ENCODE results near the gene RPGRIP1L. TPM values are rescaled to one million over a fixed set of nuclear protein-coding genes. Genes with fewer than 3 reads are reported as not detected.

RPGRIP1L gene
- total and polyA plus RNA-seq, 4 experiments from 2014 or later: 1.3 to 4.3 (median 3.9) TPM

DNA sequence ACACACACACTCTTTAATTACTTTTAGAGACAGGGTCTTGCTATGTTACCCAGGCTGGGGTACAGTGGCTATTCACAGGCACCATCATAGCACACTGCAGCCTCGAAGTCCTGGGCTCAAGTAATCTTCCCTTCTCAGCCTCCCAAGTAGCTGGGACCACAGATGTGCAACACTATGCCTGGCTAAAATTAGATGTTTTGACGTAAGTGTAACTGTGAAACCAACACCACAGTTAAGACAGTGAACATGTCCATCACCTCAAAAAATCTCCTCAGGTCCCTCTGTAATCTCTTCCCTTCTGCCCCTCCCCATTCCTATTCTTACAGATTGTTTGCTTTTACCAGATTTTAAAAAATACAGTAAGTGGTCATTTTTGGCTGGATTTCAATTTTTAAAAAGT, 66.7 kb downstream of the RPGRIP1L start:
- intact Hi-C loops (cut with micrococcal nuclease): no loop called here
- no peak overlapping the region for H3K27ac ChIP-seq (ENCODE audit: low read depth, low read length)
- no peaks in the 10 kb centered on the region for H3K36me3 ChIP-seq (ENCODE audit: insufficient read depth, low read length)
- no peak overlapping the region for H3K4me3 ChIP-seq (ENCODE audit: low read length in 2 of 2)
- ChIA-PET CTCF (ENCODE audit: partially characterized antibody) (interaction anchor here (0.7 kb wide), 1 partner anchor 17 kb away, joined by 3 read pairs; no protein-coding TSS in a partner anchor), POLR2A (ENCODE audit: partially characterized antibody) (no interaction called here)
- Mint-ChIP-seq H3K9me3 (no peaks in the 10 kb centered on the region), H3K27me3 (no peaks in the 10 kb centered on the region), H3K4me3 (no peak overlapping the region), H3K27ac (no peak overlapping the region), H3K4me1 (no peaks in the 10 kb centered on the region), H3K36me3 (peaks cover 17 to 23% of the 10 kb centered on the region in 2 donors)
- DNase-seq: no peak
- no peaks in the 10 kb centered on the region for H3K27me3 ChIP-seq (ENCODE audit: insufficient read depth, low read length)
- no peaks in the 10 kb centered on the region for H3K4me1 ChIP-seq (ENCODE audit: insufficient read depth, low read length)
- no peaks in the 10 kb centered on the region for H3K9me3 ChIP-seq (ENCODE audit: control insufficient read depth in 1 of 2, low read length in 2 of 2)

- ChIA-PET POLR2A (ENCODE audit: partially characterized antibody) (no interaction called here), CTCF (ENCODE audit: partially characterized antibody) (no interaction called here)
- Histone ChIP-seq H3K4me1 (ENCODE audit: insufficient read depth, low read length) (no peaks in the 10 kb centered on the region), H3K27me3 (ENCODE audit: insufficient read depth, low read length) (no peaks in the 10 kb centered on the region), H3K4me3 (ENCODE audit: low read length in 2 of 2) (no peak overlapping the region), H3K27ac (ENCODE audit: low read depth, low read length) (no peak overlapping the region), H3K9me3 (ENCODE audit: control insufficient read depth in 1 of 2, low read length in 2 of 2) (no peaks in the 10 kb centered on the region), H3K36me3 (ENCODE audit: insufficient read depth, low read length) (no peaks in the 10 kb centered on the region)
- Mint-ChIP-seq H3K27ac (no peak overlapping the region), H3K4me3 (no peak overlapping the region), H3K4me1 (no peaks in the 10 kb centered on the region), H3K27me3 (no peaks in the 10 kb centered on the region), H3K9me3 (peaks cover 0 to 2% (median 0%) of the 10 kb centered on the region in 8 donors), H3K36me3 (peaks cover 9 to 10% of the 10 kb centered on the region in 2 donors)
- intact Hi-C loops (cut with micrococcal nuclease): no loop called here
- no peak for DNase-seq
Observed at GRCh38 chr16:53632526-53632925, 71.1 kb downstream of the RPGRIP1L start.

GRCh38 chr16:53631236-53632025, 72.2 kb downstream of the RPGRIP1L start:
- Histone ChIP-seq H3K36me3 (ENCODE audit: insufficient read depth, low read length) (no peaks in the 10 kb centered on the region), H3K27ac (ENCODE audit: low read depth, low read length) (no peak overlapping the region), H3K4me3 (ENCODE audit: low read length in 2 of 2) (no peak overlapping the region), H3K9me3 (ENCODE audit: control insufficient read depth in 1 of 2, low read length in 2 of 2) (no peaks in the 10 kb centered on the region), H3K4me1 (ENCODE audit: insufficient read depth, low read length) (no peaks in the 10 kb centered on the region), H3K27me3 (ENCODE audit: insufficient read depth, low read length) (no peaks in the 10 kb centered on the region)
- H3K4me3 Mint-ChIP-seq: no peak overlapping the region
- peaks cover 0 to 2% (median 0%) of the 10 kb centered on the region in 8 donors for H3K9me3 Mint-ChIP-seq
- intact Hi-C loops (cut with micrococcal nuclease): no loop called here
- no peak for DNase-seq
- no peak overlapping the region for H3K27ac Mint-ChIP-seq
- no peaks in the 10 kb centered on the region for H3K4me1 Mint-ChIP-seq
- ChIA-PET CTCF (ENCODE audit: partially characterized antibody) (no interaction called here), POLR2A (ENCODE audit: partially characterized antibody) (no interaction called here)
- no peaks in the 10 kb centered on the region for H3K27me3 Mint-ChIP-seq
- H3K36me3 Mint-ChIP-seq: peaks cover 6% of the 10 kb centered on the region in 2 donors

DNA sequence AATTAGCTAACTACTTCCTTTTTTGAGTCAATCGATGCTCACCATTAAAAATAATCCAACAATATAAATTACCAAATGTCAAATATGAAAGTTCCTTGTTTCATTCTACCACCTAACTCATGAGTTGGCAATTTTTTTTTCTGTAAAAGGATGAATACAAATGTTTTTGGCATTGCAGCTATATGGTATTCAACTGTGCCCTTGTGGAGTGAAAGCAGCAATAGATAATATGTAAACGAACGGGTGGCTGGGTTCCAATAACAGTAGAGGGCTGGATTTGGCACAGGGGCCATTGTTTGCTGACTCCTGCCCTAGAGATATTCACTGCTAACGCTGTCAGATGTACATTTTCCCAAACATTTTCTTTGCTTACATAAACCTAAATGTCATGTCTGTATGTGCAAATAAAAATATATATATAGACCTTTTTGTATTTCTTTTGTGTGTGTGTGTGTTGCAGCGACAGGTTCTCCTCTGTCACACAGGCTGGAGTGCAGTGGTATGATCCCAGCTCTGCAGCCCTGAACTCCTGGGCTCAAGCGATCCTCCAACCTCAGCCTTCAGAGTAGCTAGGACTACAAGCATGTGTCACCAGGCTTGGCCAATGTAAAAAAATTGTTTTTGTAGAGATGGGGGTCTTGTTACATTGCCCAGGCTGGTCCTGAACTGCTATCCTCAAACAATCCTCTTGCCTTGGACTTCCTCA, 73.9 kb downstream of the RPGRIP1L start:
- H3K36me3 Mint-ChIP-seq: peaks cover 3 to 6% of the 10 kb centered on the region in 2 donors
- H3K4me3 Mint-ChIP-seq: no peak overlapping the region
- H3K4me1 Mint-ChIP-seq: no peaks in the 10 kb centered on the region
- Histone ChIP-seq H3K9me3 (ENCODE audit: control insufficient read depth in 1 of 2, low read length in 2 of 2) (no peaks in the 10 kb centered on the region), H3K36me3 (ENCODE audit: insufficient read depth, low read length) (no peaks in the 10 kb centered on the region), H3K27me3 (ENCODE audit: insufficient read depth, low read length) (no peaks in the 10 kb centered on the region), H3K27ac (ENCODE audit: low read depth, low read length) (no peak overlapping the region), H3K4me3 (ENCODE audit: low read length in 2 of 2) (no peak overlapping the region), H3K4me1 (ENCODE audit: insufficient read depth, low read length) (no peaks in the 10 kb centered on the region)
- no peak overlapping the region for H3K27ac Mint-ChIP-seq
- ChIA-PET CTCF (ENCODE audit: partially characterized antibody) (no interaction called here), POLR2A (ENCODE audit: partially characterized antibody) (no interaction called here)
- no peaks in the 10 kb centered on the region for H3K27me3 Mint-ChIP-seq
- intact Hi-C loops (cut with micrococcal nuclease): no loop called here
- H3K9me3 Mint-ChIP-seq: peaks cover 0 to 2% (median 0%) of the 10 kb centered on the region in 8 donors
- DNase-seq: no peak

GRCh38 chr16:53629151-53629550, 74.5 kb downstream of the RPGRIP1L start:
- no peaks in the 10 kb centered on the region for H3K4me1 Mint-ChIP-seq
- Histone ChIP-seq H3K4me3 (ENCODE audit: low read length in 2 of 2) (no peak overlapping the region), H3K9me3 (ENCODE audit: control insufficient read depth in 1 of 2, low read length in 2 of 2) (no peaks in the 10 kb centered on the region), H3K27me3 (ENCODE audit: insufficient read depth, low read length) (no peaks in the 10 kb centered on the region), H3K4me1 (ENCODE audit: insufficient read depth, low read length) (no peaks in the 10 kb centered on the region), H3K27ac (ENCODE audit: low read depth, low read length) (no peak overlapping the region), H3K36me3 (ENCODE audit: insufficient read depth, low read length) (no peaks in the 10 kb centered on the region)
- no peak for DNase-seq
- no peak overlapping the region for H3K4me3 Mint-ChIP-seq
- intact Hi-C loops (cut with micrococcal nuclease): no loop called here
- H3K36me3 Mint-ChIP-seq: peaks cover 0 to under 1% of the 10 kb centered on the region in 2 donors
- no peak overlapping the region for H3K27ac Mint-ChIP-seq
- CTCF ChIA-PET (ENCODE audit: partially characterized antibody): no interaction called here
- POLR2A ChIA-PET (ENCODE audit: partially characterized antibody): no interaction called here
- H3K9me3 Mint-ChIP-seq: peaks cover 0 to 2% (median 0%) of the 10 kb centered on the region in 8 donors
- H3K27me3 Mint-ChIP-seq: no peaks in the 10 kb centered on the region

DNA sequence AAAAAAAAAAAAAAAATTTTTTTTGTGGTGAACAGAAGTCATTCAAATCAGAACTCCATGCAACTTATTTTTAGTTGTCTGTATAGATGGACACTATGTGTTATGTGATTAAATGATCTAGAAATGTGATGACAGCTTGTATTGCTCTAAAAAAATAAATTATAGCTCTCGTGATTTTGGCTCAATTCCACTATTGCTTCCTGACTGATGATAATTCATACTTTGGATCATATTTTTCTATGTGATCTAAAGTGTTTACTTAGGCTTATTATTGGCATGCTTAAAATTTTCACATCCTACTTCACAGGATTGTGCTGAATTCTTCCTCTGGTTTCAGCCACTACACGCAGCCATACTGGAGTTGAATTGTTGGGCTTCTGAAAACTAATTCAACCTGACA, 76.8 kb downstream of the RPGRIP1L start:
- no peaks in the 10 kb centered on the region for H3K4me1 ChIP-seq (ENCODE audit: insufficient read depth, low read length)
- CTCF ChIA-PET (ENCODE audit: partially characterized antibody): no interaction called here
- peaks cover 0 to 4% of the 10 kb centered on the region in 2 donors for H3K36me3 Mint-ChIP-seq

DNA sequence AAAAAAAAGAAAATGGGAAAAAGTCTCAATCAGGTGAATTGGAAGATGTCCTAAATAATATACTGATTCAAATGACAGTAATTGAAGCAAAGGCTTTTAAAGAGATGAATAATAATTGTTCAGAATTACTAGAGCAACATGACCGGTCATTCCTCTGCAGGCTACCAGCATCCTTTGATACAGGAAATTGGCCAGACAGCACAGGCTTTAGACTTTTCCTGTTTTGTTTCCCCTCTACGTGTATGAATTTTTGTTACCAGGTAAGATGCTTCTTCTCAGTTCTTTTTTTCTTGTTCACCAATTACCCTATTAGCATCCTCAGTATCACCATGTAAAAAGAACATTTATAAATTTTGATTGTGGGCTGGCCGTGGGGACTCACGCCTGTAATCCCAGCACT, 77.5 kb downstream of the RPGRIP1L start:
- CTCF ChIA-PET (ENCODE audit: partially characterized antibody): no interaction called here
- Mint-ChIP-seq H3K4me3 (no peak overlapping the region), H3K27me3 (no peaks in the 10 kb centered on the region), H3K4me1 (no peaks in the 10 kb centered on the region), H3K9me3 (peaks cover 0 to 2% (median 0%) of the 10 kb centered on the region in 8 donors), H3K36me3 (peaks cover 0 to 4% of the 10 kb centered on the region in 2 donors), H3K27ac (no peak overlapping the region)
- no peaks in the 10 kb centered on the region for H3K36me3 ChIP-seq (ENCODE audit: insufficient read depth, low read length)
- no peak overlapping the region for H3K27ac ChIP-seq (ENCODE audit: low read depth, low read length)
- H3K4me3 ChIP-seq (ENCODE audit: low read length in 2 of 2): no peak overlapping the region
- no peaks in the 10 kb centered on the region for H3K4me1 ChIP-seq (ENCODE audit: insufficient read depth, low read length)
- no peak for DNase-seq
- intact Hi-C loops (cut with micrococcal nuclease): no loop called here
- no peaks in the 10 kb centered on the region for H3K9me3 ChIP-seq (ENCODE audit: control insufficient read depth in 1 of 2, low read length in 2 of 2)
- POLR2A ChIA-PET (ENCODE audit: partially characterized antibody): no interaction called here
- H3K27me3 ChIP-seq (ENCODE audit: insufficient read depth, low read length): no peaks in the 10 kb centered on the region

More for the DNA sequence above, 76.8 kb downstream of the RPGRIP1L start:
- Histone ChIP-seq H3K9me3 (ENCODE audit: control insufficient read depth in 1 of 2, low read length in 2 of 2) (no peaks in the 10 kb centered on the region), H3K36me3 (ENCODE audit: insufficient read depth, low read length) (no peaks in the 10 kb centered on the region), H3K4me3 (ENCODE audit: low read length in 2 of 2) (no peak overlapping the region), H3K27me3 (ENCODE audit: insufficient read depth, low read length) (no peaks in the 10 kb centered on the region), H3K27ac (ENCODE audit: low read depth, low read length) (no peak overlapping the region)
- Mint-ChIP-seq H3K4me3 (no peak overlapping the region), H3K27me3 (no peaks in the 10 kb centered on the region), H3K4me1 (no peaks in the 10 kb centered on the region), H3K9me3 (peaks cover 0 to 2% (median 0%) of the 10 kb centered on the region in 8 donors), H3K27ac (no peak overlapping the region)
- DNase-seq: no peak
- intact Hi-C loops (cut with micrococcal nuclease): no loop called here
- POLR2A ChIA-PET (ENCODE audit: partially characterized antibody): no interaction called here

Data from CD4-positive, alpha-beta memory T cell (primary cell).